K562 (cell line): ENCODE results near the gene TMEM121. TPM values are rescaled to one million over a fixed set of nuclear protein-coding genes. Genes with fewer than 3 reads are reported as not detected.

Experiments used
- ATAC-seq: fragments of 200-7000 bp; cut with Tn5 transposase; 3 replicates; pipeline ENCODE4 v1.9.1; 2020; ENCODE audit warnings: moderate library complexity
- BruUV-seq: library from RNA; stranded (reverse); fragments of 400-500 nt; replicated peaks from 2 replicates; lab custom pipeline; 2021; lab: Mats Ljungman, UMichigan
- CTCF ChIA-PET: fragments of 300-600 bp; formaldehyde crosslinking; extraction: SDS; loops from one replicate; lab custom pipeline; 2021; ENCODE audit warnings: low intra/inter-chr PET ratio; lab: Yijun Ruan, JAX
- POLR2A ChIA-PET: fragments of 300-600, 350-650 bp; sonication (Branson Sonifier 250); formaldehyde crosslinking; extraction: SDS; loops from one replicate; lab custom pipeline; 2021; ENCODE audit warnings: antibody characterized with exemption, inconsistent platforms; lab: Yijun Ruan, JAX
- DNase-seq, 4 experiments: peaks; one replicate each; pipeline versions ENCODE4 v3.0.0 to v3.0.0-alpha.2; 2011 to 2018; ENCODE audit warnings: low spot score in 3 of 4, mixed read lengths in 3 of 4; ENCODE audit errors: extremely low read depth in 1 of 4
- FAIRE-seq: peaks from 2 replicates; lab custom pipeline; 2011; peaks lifted over from hg19 to GRCh38; lab: Jason Lieb, UNC
- H2AFZ ChIP-seq: 2 replicates; pipeline ENCODE4 v1.6.0; 2011; ENCODE audit warnings: low read depth, low read length, control low read depth, inconsistent platforms
- H3K27ac ChIP-seq: fragments of 200-600 bp; 3 replicates; pipeline ENCODE4 v1.8.0; 2011; ENCODE audit warnings: low read depth, mild to moderate bottlenecking, control low read depth, inconsistent platforms, low read length, moderate library complexity, mixed read lengths; ENCODE audit errors: extremely low read depth
- H3K27me3 ChIP-seq, 2 experiments: fragments of 300-600 bp in 1 of 2; 2 replicates in 1 of 2; 3 replicates in 1 of 2; pipeline versions ENCODE4 v1.6.0 to v1.8.0; 2011; ENCODE audit warnings: inconsistent platforms in 2 of 2, low read length in 2 of 2, mild to moderate bottlenecking in 1 of 2, mixed read lengths in 1 of 2, moderate library complexity in 1 of 2; ENCODE audit not compliant: control insufficient read depth in 2 of 2, insufficient read depth in 2 of 2
- H3K36me3 ChIP-seq: fragments of 300-600 bp; 3 replicates; pipeline ENCODE4 v1.8.0; 2011; ENCODE audit warnings: mild to moderate bottlenecking, low read length, inconsistent platforms; ENCODE audit not compliant: control insufficient read depth, insufficient read depth
- H3K4me1 ChIP-seq, 2 experiments: fragments of 200-600 bp in 1 of 2; replicated peaks in 1 of 2; 2 replicates in 1 of 2; 3 replicates in 1 of 2; pipeline versions ENCODE4 v1.5.1 to v1.8.0; 2011; ENCODE audit warnings: inconsistent platforms in 2 of 2, low read length in 2 of 2, mild to moderate bottlenecking in 1 of 2, mixed read lengths in 1 of 2, moderate library complexity in 1 of 2; ENCODE audit not compliant: control insufficient read depth in 2 of 2, insufficient read depth in 2 of 2
- H3K4me2 ChIP-seq: 2 replicates; pipeline ENCODE4 v1.6.1; 2011; ENCODE audit warnings: low read length, control low read depth, inconsistent platforms, mixed read lengths; ENCODE audit not compliant: insufficient read depth
- H3K4me3 ChIP-seq: fragments of 200-600 bp; sonication (generic), shearing (Covaris generic); 2 replicates; pipeline ENCODE4 v1.5.1; 2016; ENCODE audit warnings: control low read depth, inconsistent platforms
- H3K79me2 ChIP-seq: fragments of 200-600 bp; 3 replicates; pipeline ENCODE4 v1.8.0; 2011; ENCODE audit warnings: low read length, inconsistent platforms; ENCODE audit not compliant: control insufficient read depth, insufficient read depth
- H3K9ac ChIP-seq, 2 experiments: 2 replicates each; pipeline versions ENCODE4 v1.6.0 to v1.6.1; 2011; ENCODE audit warnings: low read depth in 2 of 2, low read length in 2 of 2, control low read depth in 1 of 2, inconsistent platforms in 1 of 2, mild to moderate bottlenecking in 1 of 2, mixed read lengths in 1 of 2; ENCODE audit not compliant: insufficient read depth in 1 of 2
- H3K9me1 ChIP-seq: one replicate; pipeline ENCODE4 v1.6.0; 2011; ENCODE audit warnings: inconsistent platforms, mild to moderate bottlenecking, low read length, moderate library complexity; ENCODE audit not compliant: control insufficient read depth, insufficient read depth
- H3K9me3 ChIP-seq: replicated peaks from 2 replicates; pipeline ENCODE4 v1.5.1; 2011; ENCODE audit warnings: low read depth, low read length, inconsistent platforms; ENCODE audit not compliant: control insufficient read depth, insufficient read depth
- H4K20me1 ChIP-seq: replicated peaks from 2 replicates; pipeline ENCODE4 v1.6.1; 2011; ENCODE audit warnings: low read length, inconsistent platforms, mixed read lengths; ENCODE audit not compliant: control insufficient read depth, insufficient read depth
- CHCHD3 ChIP-seq: fragments of 250-450 bp; sonication (Bioruptor Pico); IDR thresholded peaks from 2 replicates; pipeline ENCODE4 v2.1.2; 2022; ENCODE audit warnings: mild to moderate bottlenecking
- MYNN ChIP-seq, 2 experiments: sonication (generic); formaldehyde crosslinking in 1 of 2; IDR thresholded peaks; 2 replicates each; pipeline versions ENCODE4 v1.5.0 to v1.6.1; 2016 to 2020; ENCODE audit warnings: antibody characterized with exemption in 1 of 2, missing genetic modification reagents in 1 of 2
- PHF21A ChIP-seq: fragments of 450-650 bp; IDR thresholded peaks from 2 replicates; pipeline ENCODE4 v1.6.1; 2017; ENCODE audit warnings: low read depth, borderline replicate concordance
- RFX5 ChIP-seq: IDR thresholded peaks from 2 replicates; pipeline ENCODE4 v1.6.1; 2011; ENCODE audit warnings: low read depth, mild to moderate bottlenecking, improper control_type of control experiment, low read length
- SNIP1 ChIP-seq: fragments of 450-650 bp; IDR thresholded peaks from 2 replicates; pipeline ENCODE4 v1.7.1; 2017; ENCODE audit warnings: low read depth, mild to moderate bottlenecking
- WGBS: fragments of 100-300 bp; shearing (Covaris generic); methylation state at CpG from one replicate; pipeline ENCODE4 v1.1.6; 2016; ENCODE audit warnings: low coverage, mixed read lengths; ENCODE audit not compliant: insufficient coverage; ENCODE audit errors: missing lambda C conversion rate; 5-methylcytosine and 5-hydroxymethylcytosine counted together
- in situ Hi-C: fragments of 300-500 bp; cut with MboI; formaldehyde crosslinking; loops from 4 replicates; pipeline ENCODE4 v1.15.0; 2018; ENCODE audit warnings: inconsistent platforms, mixed read lengths
- intact Hi-C: fragments of 100-400 bp; cut with micrococcal nuclease; formaldehyde crosslinking; loops from 2 replicates; pipeline ENCODE4 v1.14.2; 2022
- polyA plus RNA-seq, 8 experiments: library from polyadenylated mRNA; depleted of rRNA in 4 of 8; stranded (reverse) in 5 of 8; unstranded in 3 of 8; fragments of >200 nt; fragmentation: Nextera tagmentation in 2 of 8; fragmentation: Illumina TruSeq in 1 of 8; extraction: Ambion mirVana in 2 of 8; extraction: Trizol in 1 of 8; gene quantifications; 2 replicates each; pipeline versions ENCODE4 v1.2.1 to v1.2.3, GENCODE V29; 2011 to 2014; ENCODE audit warnings: inconsistent platforms in 1 of 8, missing spikeins in 1 of 8
- total RNA-seq, 7 experiments: library from RNA; depleted of rRNA in 6 of 7; stranded (reverse); fragments of >200 nt in 6 of 7; fragmentation: Illumina TruSeq in 2 of 7; extraction: Trizol in 2 of 7; gene quantifications; 2 replicates each; pipeline versions ENCODE4 v1.2.1 to v1.2.3, GENCODE V29; 2011 to 2021; ENCODE audit warnings: low replicate concordance in 1 of 7
- TF ChIP-seq, protein P1 (sequence below): IDR thresholded peaks from 2 replicates; pipeline ENCODE4 v1.6.1; 2011; ENCODE audit warnings: borderline replicate concordance, low read depth, mild to moderate bottlenecking, moderate library complexity, low read length; ENCODE audit not compliant: insufficient read depth, poor library complexity, severe bottlenecking

TMEM121 gene
- total and polyA plus RNA-seq, 9 of the 15 experiments (the other 6 are each of a cell fraction or from before 2014, with no cell fraction given), result 0.31 to 0.36 TPM; not detected in 7

DNA sequence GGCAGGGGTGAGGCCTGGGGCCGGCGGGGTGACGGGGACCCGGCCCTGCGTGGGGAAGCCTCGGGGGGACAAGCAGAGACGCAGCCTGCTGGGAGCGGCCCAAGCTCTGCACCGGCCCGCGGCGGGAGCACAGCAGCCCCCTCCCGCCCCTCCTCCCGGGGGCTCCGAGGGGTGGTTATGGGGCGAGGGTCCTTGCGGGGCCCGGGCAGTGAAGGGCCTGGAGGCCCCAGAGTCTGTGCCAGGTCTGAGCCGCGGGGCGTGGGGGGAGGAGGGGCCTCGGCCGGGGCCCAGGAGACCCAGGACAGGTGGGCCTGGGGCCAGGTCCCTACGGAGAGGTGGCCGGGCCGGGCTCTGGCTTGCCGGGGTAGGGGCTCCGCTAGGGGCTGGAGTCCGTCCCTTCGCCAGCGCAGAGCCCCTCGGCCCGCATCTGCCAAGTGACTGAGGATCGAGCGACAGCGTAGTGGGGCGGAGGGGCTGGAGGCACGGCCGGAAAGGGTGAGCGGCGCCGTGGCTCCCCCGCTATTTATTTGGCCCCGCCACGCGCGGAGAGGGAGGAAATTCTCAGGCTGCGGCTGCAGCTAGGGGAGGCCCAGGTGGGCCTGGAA, 495 bp downstream of the TMEM121 start:
- no peaks in the 10 kb centered on the region for H3K9me1 ChIP-seq
- no peaks in the 10 kb centered on the region for H4K20me1 ChIP-seq
- whole genome bisulfite sequencing, result 66% methylated on average over 21 of the region's 48 CpGs
- H3K27ac ChIP-seq, result no peak overlapping the region
- peaks cover 0 to 45% of the 10 kb centered on the region in 2 experiments; a peak in 2 of 5 replicates for H3K4me1 ChIP-seq
- ChIA-PET POLR2A (no interaction called here), CTCF (no interaction called here)
- H3K27me3 ChIP-seq, result peaks cover 2 to 23% of the 10 kb centered on the region in 2 experiments; a peak in 2 of 5 replicates
- no peak overlapping the region for H3K4me3 ChIP-seq
- H3K36me3 ChIP-seq, result no peaks in the 10 kb centered on the region
- no peak for DNase-seq
- TF ChIP-seq RFX5, result no peak
- TF ChIP-seq CHCHD3 (CRISPR knock-in tag), result no peak
- no peak for TF ChIP-seq PHF21A
- TF ChIP-seq, protein P1, sequence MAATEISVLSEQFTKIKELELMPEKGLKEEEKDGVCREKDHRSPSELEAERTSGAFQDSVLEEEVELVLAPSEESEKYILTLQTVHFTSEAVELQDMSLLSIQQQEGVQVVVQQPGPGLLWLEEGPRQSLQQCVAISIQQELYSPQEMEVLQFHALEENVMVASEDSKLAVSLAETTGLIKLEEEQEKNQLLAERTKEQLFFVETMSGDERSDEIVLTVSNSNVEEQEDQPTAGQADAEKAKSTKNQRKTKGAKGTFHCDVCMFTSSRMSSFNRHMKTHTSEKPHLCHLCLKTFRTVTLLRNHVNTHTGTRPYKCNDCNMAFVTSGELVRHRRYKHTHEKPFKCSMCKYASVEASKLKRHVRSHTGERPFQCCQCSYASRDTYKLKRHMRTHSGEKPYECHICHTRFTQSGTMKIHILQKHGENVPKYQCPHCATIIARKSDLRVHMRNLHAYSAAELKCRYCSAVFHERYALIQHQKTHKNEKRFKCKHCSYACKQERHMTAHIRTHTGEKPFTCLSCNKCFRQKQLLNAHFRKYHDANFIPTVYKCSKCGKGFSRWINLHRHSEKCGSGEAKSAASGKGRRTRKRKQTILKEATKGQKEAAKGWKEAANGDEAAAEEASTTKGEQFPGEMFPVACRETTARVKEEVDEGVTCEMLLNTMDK, result no peak
- TF ChIP-seq MYNN (IDR thresholded peaks at IDR 0.05), result no peak
- no peak for TF ChIP-seq MYNN (CRISPR knock-in tag; IDR thresholded peaks at IDR 0.05)
- TF ChIP-seq SNIP1, result no peak
- in situ Hi-C loops (no loop called here), intact Hi-C loops (loop anchor here (5.0 to 10.0 kb wide), 2 partner anchors 52 to 435 kb away; partner anchors contain the start of gene CRIP2)
- no TSS peak for BruUV-seq
- H3K9ac ChIP-seq, result no peak overlapping the region
- H3K79me2 ChIP-seq, result no peaks in the 10 kb centered on the region
- H3K9me3 ChIP-seq, result no peaks in the 10 kb centered on the region
- H3K4me2 ChIP-seq, result no peak overlapping the region
- no peak for FAIRE-seq
- ATAC-seq, result no peak
- H2AFZ ChIP-seq, result no peak overlapping the region
